GM21447 (cell line): ENCODE data around the gene RCVRN.

Experiments used
- ATAC-seq: cut with Tn5 transposase; IDR thresholded peaks from one replicate; pipeline ENCODE4 v1.9.1; 2021; ENCODE audit not compliant: unreplicated experiment

RCVRN gene

DNA sequence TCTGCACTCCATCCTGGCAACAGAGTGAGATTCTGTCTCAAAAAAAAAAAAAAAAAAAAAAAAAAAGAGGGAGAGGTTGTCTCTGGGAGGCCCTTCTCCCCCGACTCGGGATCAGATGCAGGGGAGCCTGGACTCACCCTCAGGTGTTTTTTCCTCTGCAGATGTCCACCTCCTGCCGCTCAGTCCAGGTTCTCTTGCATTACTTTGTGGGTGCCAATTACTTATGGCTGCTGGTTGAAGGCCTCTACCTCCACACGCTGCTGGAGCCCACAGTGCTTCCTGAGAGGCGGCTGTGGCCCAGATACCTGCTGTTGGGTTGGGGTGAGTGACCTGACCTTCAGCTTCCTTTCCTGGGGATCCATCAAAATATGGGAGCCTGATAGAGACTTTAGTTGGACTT, 45.3 kb downstream of the RCVRN start:
- ATAC-seq = no peak

GRCh38 chr17:9855036-9855435, 50.0 kb downstream of the RCVRN start:
- ATAC-seq = no peak

- ATAC-seq = no peak
Observed at GRCh38 chr17:9854255-9854654, 50.8 kb downstream of the RCVRN start.

GRCh38 chr17:9850151-9850550, 54.9 kb downstream of the RCVRN start:
- ATAC-seq = no peak
